Measurements from ENCODE around the gene ABCB1.

GRCh38 chr7:87608431-87608830 is 7.7 kb upstream of the ABCB1 start:
- TF ChIP-seq CTCF (IDR thresholded peaks at IDR 0.05), result no peak
- no peak for TF ChIP-seq POLR2A (IDR thresholded peaks at IDR 0.05)
